NCI-H510A treated with DMSO at 0.1 percent for 48 hours (cell line): Measurements from ENCODE around the gene RBP5.

Experiments used
- DNase-seq: peaks from one replicate; lab custom pipeline; 2025; lab: John Stamatoyannopoulos, UW

The RBP5 gene

GRCh38 chr12:7145671-7146070 is 17.0 kb upstream of the RBP5 start:
- DNase-seq: no peak

- DNase-seq: peak; percentile 6
Observed at GRCh38 chr12:7144414-7145120, 15.9 kb upstream of the RBP5 start.

- DNase-seq: no peak
Observed at GRCh38 chr12:7143564-7143963, 14.9 kb upstream of the RBP5 start.

GRCh38 chr12:7142809-7143465 is 14.2 kb upstream of the RBP5 start:
- no peak for DNase-seq

- peak; percentile 24 for DNase-seq
Observed at GRCh38 chr12:7142056-7142644, 13.5 kb upstream of the RBP5 start.

- DNase-seq: no peak
Observed at GRCh38 chr12:7141351-7142005, 12.8 kb upstream of the RBP5 start.

GRCh38 chr12:7139200-7139599 is 10.5 kb upstream of the RBP5 start:
- DNase-seq: no peak

GRCh38 chr12:7137908-7138307 is 9.2 kb upstream of the RBP5 start:
- DNase-seq: no peak

GRCh38 chr12:7136676-7137075 is 8.0 kb upstream of the RBP5 start:
- no peak for DNase-seq

GRCh38 chr12:7136071-7136470 is 7.4 kb upstream of the RBP5 start:
- no peak for DNase-seq

- DNase-seq: no peak
Observed at GRCh38 chr12:7134396-7135166, 5.9 kb upstream of the RBP5 start.

GRCh38 chr12:7131502-7131866 is 2.8 kb upstream of the RBP5 start:
- no peak for DNase-seq

- DNase-seq: peak; percentile 45
Observed at GRCh38 chr12:7130701-7131501, 2.2 kb upstream of the RBP5 start.

- peak; percentile 59 for DNase-seq
Observed at GRCh38 chr12:7129872-7130691, 1.4 kb upstream of the RBP5 start, which contains the start of gene CLSTN3. Gene CLSTN3, plus strand, starts transcription at chr12:7130371. Its CDS starts 278 bp downstream, at chr12:7130649.

GRCh38 chr12:7129287-7129871 is 690 bp upstream of the RBP5 start:
- no peak for DNase-seq

GRCh38 chr12:7127916-7128626 is 618 bp downstream of the RBP5 start:
- DNase-seq: no peak

- no peak for DNase-seq
Observed at GRCh38 chr12:7125632-7126227, 3.0 kb downstream of the RBP5 start.

- DNase-seq: no peak
Observed at GRCh38 chr12:7123806-7124522, 4.7 kb downstream of the RBP5 start.
